Vagina (tissue), 2 donors: Measurements from ENCODE around the gene CHAD. TPM values are rescaled to one million over a fixed set of nuclear protein-coding genes. Genes with fewer than 3 reads are reported as not detected.

Experiments used
- DNase-seq, 2 donors: peaks; one replicate each; pipeline ENCODE4 v3.0.0-alpha.2; 2017; ENCODE audit errors: extremely low spot score in 2 of 2
- H3K27ac ChIP-seq: fragments of 200-600 bp; sonication (generic); one replicate; pipeline ENCODE4 v1.5.1; 2019
- H3K27me3 ChIP-seq: fragments of 200-600 bp; sonication (generic); one replicate; pipeline ENCODE4 v1.5.1; 2019
- H3K36me3 ChIP-seq, 2 donors: fragments of 200-600 bp; sonication (generic); one replicate each; pipeline ENCODE4 v1.5.1; 2017 to 2019
- H3K4me1 ChIP-seq: fragments of 200-600 bp; sonication (generic); one replicate; pipeline ENCODE4 v1.5.1; 2019
- H3K4me3 ChIP-seq, 2 donors: fragments of 200-600 bp; sonication (generic); 1 replicate in 1 of 2; 2 replicates in 1 of 2; pipeline ENCODE4 v1.5.1; 2016 to 2019
- H3K9me3 ChIP-seq: fragments of 200-600 bp; sonication (generic); one replicate; pipeline ENCODE4 v1.5.1; 2019
- CTCF ChIP-seq, 3 experiments: fragments of 450-650 bp in 2 of 3; fragments of 200-600 bp in 1 of 3; sonication (generic) in 1 of 3; IDR thresholded peaks; one replicate each; pipeline ENCODE4 v1.5.1; 2017 to 2019; ENCODE audit warnings: antibody characterized with exemption in 3 of 3, mild to moderate bottlenecking in 2 of 3, moderate library complexity in 2 of 3
- POLR2A ChIP-seq, 2 donors: fragments of 450-650 bp; IDR thresholded peaks; one replicate each; pipeline ENCODE4 v1.6.1; 2017; ENCODE audit warnings: antibody characterized with exemption in 2 of 2, mild to moderate bottlenecking in 2 of 2, moderate library complexity in 2 of 2
- POLR2AphosphoS5 ChIP-seq, 2 donors: sonication (generic); formaldehyde crosslinking; IDR thresholded peaks; one replicate each; pipeline ENCODE4 v1.9.0; 2017; ENCODE audit warnings: antibody characterized with exemption in 2 of 2, mild to moderate bottlenecking in 2 of 2, low read depth in 1 of 2; ENCODE audit not compliant: insufficient read depth in 1 of 2
- intact Hi-C: fragments of 100-400 bp; cut with DNase I; formaldehyde crosslinking; loops from one replicate; pipeline ENCODE4 v1.15.1; 2023
- total RNA-seq: library from RNA; depleted of rRNA; stranded (reverse); fragments of >200 nt; gene quantifications from one replicate; pipeline ENCODE4 v1.2.3, GENCODE V29; 2016

The CHAD gene
- total RNA-seq, 1 donor from 2014 or later: not detected

- H3K36me3 ChIP-seq: no peaks in the 10 kb centered on the region
- TF ChIP-seq CTCF (IDR thresholded peaks at IDR 0.05): no peak
- no peak for TF ChIP-seq POLR2A (IDR thresholded peaks at IDR 0.05)
- no peak for TF ChIP-seq POLR2AphosphoS5 (IDR thresholded peaks at IDR 0.05; ENCODE audit: insufficient read depth in 1 of 2, low read depth in 1 of 2)
- no peaks in the 10 kb centered on the region for H3K4me1 ChIP-seq
- H3K27me3 ChIP-seq: no peaks in the 10 kb centered on the region
- H3K4me3 ChIP-seq: no peak overlapping the region
- H3K27ac ChIP-seq: no peak overlapping the region
- no peaks in the 10 kb centered on the region for H3K9me3 ChIP-seq
- intact Hi-C loops: no loop called here
- DNase-seq: no peak
Observed at GRCh38 chr17:50495217-50495823, 26.6 kb upstream of the CHAD start.

GRCh38 chr17:50493744-50494143, 25.1 kb upstream of the CHAD start:
- Histone ChIP-seq H3K4me3 (no peak overlapping the region), H3K4me1 (no peaks in the 10 kb centered on the region), H3K27me3 (no peaks in the 10 kb centered on the region), H3K27ac (no peak overlapping the region), H3K9me3 (no peaks in the 10 kb centered on the region), H3K36me3 (no peaks in the 10 kb centered on the region)
- no peak for DNase-seq
- intact Hi-C loops: no loop called here
- TF ChIP-seq POLR2A (IDR thresholded peaks at IDR 0.05) (no peak), CTCF (IDR thresholded peaks at IDR 0.05) (no peak), POLR2AphosphoS5 (IDR thresholded peaks at IDR 0.05; ENCODE audit: insufficient read depth in 1 of 2, low read depth in 1 of 2) (no peak)

- intact Hi-C loops: no loop called here
- no peak for TF ChIP-seq POLR2AphosphoS5 (IDR thresholded peaks at IDR 0.05; ENCODE audit: insufficient read depth in 1 of 2, low read depth in 1 of 2)
- TF ChIP-seq POLR2A (IDR thresholded peaks at IDR 0.05): no peak
- TF ChIP-seq CTCF (IDR thresholded peaks at IDR 0.05): no peak
Observed at GRCh38 chr17:50492214-50492613, 23.5 kb upstream of the CHAD start.

GRCh38 chr17:50491505-50491904, 22.8 kb upstream of the CHAD start:
- no peaks in the 10 kb centered on the region for H3K27me3 ChIP-seq
- TF ChIP-seq CTCF (IDR thresholded peaks at IDR 0.05) (no peak), POLR2A (IDR thresholded peaks at IDR 0.05) (no peak), POLR2AphosphoS5 (IDR thresholded peaks at IDR 0.05; ENCODE audit: insufficient read depth in 1 of 2, low read depth in 1 of 2) (no peak)
- no peaks in the 10 kb centered on the region for H3K9me3 ChIP-seq
- intact Hi-C loops: no loop called here
- peaks cover 0 to 6% of the 10 kb centered on the region in 2 donors for H3K36me3 ChIP-seq
- H3K27ac ChIP-seq: no peak overlapping the region
- no peak overlapping the region for H3K4me3 ChIP-seq
- no peaks in the 10 kb centered on the region for H3K4me1 ChIP-seq
- no peak for DNase-seq

More at GRCh38 chr17:50492214-50492613, 23.5 kb upstream of the CHAD start:
- no peak overlapping the region for H3K4me3 ChIP-seq
- no peaks in the 10 kb centered on the region for H3K4me1 ChIP-seq
- H3K9me3 ChIP-seq: no peaks in the 10 kb centered on the region
- no peaks in the 10 kb centered on the region for H3K27me3 ChIP-seq
- H3K27ac ChIP-seq: no peak overlapping the region
- H3K36me3 ChIP-seq: peaks cover 0 to 2% of the 10 kb centered on the region in 2 donors
- no peak for DNase-seq

GRCh38 chr17:50488880-50489279, 20.2 kb upstream of the CHAD start:
- DNase-seq: no peak
- intact Hi-C loops: loop anchor here (10.0 kb wide), 1 partner anchor 356 kb away; no protein-coding TSS in a partner anchor
- TF ChIP-seq POLR2A (IDR thresholded peaks at IDR 0.05) (no peak), CTCF (IDR thresholded peaks at IDR 0.05) (no peak), POLR2AphosphoS5 (IDR thresholded peaks at IDR 0.05; ENCODE audit: insufficient read depth in 1 of 2, low read depth in 1 of 2) (no peak)

More at GRCh38 chr17:50488880-50489279, 20.2 kb upstream of the CHAD start:
- no peak overlapping the region for H3K4me3 ChIP-seq
- H3K36me3 ChIP-seq: peaks cover 0 to 16% of the 10 kb centered on the region in 2 donors
- H3K4me1 ChIP-seq: no peaks in the 10 kb centered on the region
- no peaks in the 10 kb centered on the region for H3K9me3 ChIP-seq
- H3K27ac ChIP-seq: no peak overlapping the region
- no peaks in the 10 kb centered on the region for H3K27me3 ChIP-seq
